ENCODE measurements around the gene NUDT4B.
"Not testable (repeated sequence)": the region's sequence is repeated elsewhere in the genome, so short reads cannot be mapped to it uniquely, and the experiment has no call there.

- not testable (repeated sequence) for TF ChIP-seq TARDBP (IDR thresholded peaks at IDR 0.05); FOXK2 (IDR thresholded peaks at IDR 0.05); SUZ12 (IDR thresholded peaks at IDR 0.05); CTBP1 (IDR thresholded peaks at IDR 0.05; ENCODE audit: borderline replicate concordance); ARNT (IDR thresholded peaks at IDR 0.05); FOXM1 (IDR thresholded peaks at IDR 0.05; ENCODE audit: borderline replicate concordance); ELF4 (IDR thresholded peaks at IDR 0.05); PKNOX1 (IDR thresholded peaks at IDR 0.05); BHLHE40 (IDR thresholded peaks at IDR 0.05; ENCODE audit: borderline replicate concordance); FOXA1 (IDR thresholded peaks at IDR 0.05); HDGF (IDR thresholded peaks at IDR 0.05; ENCODE audit: borderline replicate concordance); SP1 (IDR thresholded peaks at IDR 0.05); LEF1 (IDR thresholded peaks at IDR 0.05; ENCODE audit: borderline replicate concordance); L3MBTL2 (conservative IDR thresholded peaks at IDR 0.05)
These were observed 25.1 kb upstream of the NUDT4B start for GRCh38 chr1:148723515-148723914.

All from HEK293T (cell line).